OCI-LY7 (cell line): ENCODE measurements around the gene CACNA1D. TPM values are rescaled to one million over a fixed set of nuclear protein-coding genes. Genes with fewer than 3 reads are reported as not detected.

ENCODE experiments used
- BruUV-seq: library from RNA; stranded (reverse); fragments of 400-500 nt; replicated peaks from 2 replicates; lab custom pipeline; 2021; lab: Mats Ljungman, UMichigan
- CTCF ChIA-PET: fragments of 300-600 bp; sonication (Branson Sonifier 250); formaldehyde crosslinking; loops from one replicate; lab custom pipeline; 2022; ENCODE audit warnings: antibody characterized with exemption; ENCODE audit not compliant: unreplicated experiment; lab: Charles Lee
- POLR2A ChIA-PET: fragments of 300-600 bp; sonication (Branson Sonifier 250); formaldehyde crosslinking; loops from one replicate; lab custom pipeline; 2022; ENCODE audit warnings: antibody characterized with exemption; lab: Charles Lee
- DNase-seq: peaks from one replicate; pipeline ENCODE4 v3.0.0-alpha.2; 2015; ENCODE audit warnings: low spot score
- H2AFZ ChIP-seq: fragments of 200-600 bp; sonication (generic), shearing (Covaris generic); 2 replicates; pipeline ENCODE4 v1.6.1; 2014; ENCODE audit warnings: mild to moderate bottlenecking, antibody characterized with exemption, low read length, moderate library complexity
- H3K27ac ChIP-seq: fragments of 200-600 bp; sonication (generic); 2 replicates; pipeline ENCODE4 v1.5.1; 2014; ENCODE audit warnings: mixed run types, low read depth, mild to moderate bottlenecking, moderate library complexity, low read length, inconsistent platforms; ENCODE audit not compliant: poor library complexity, severe bottlenecking
- H3K36me3 ChIP-seq: fragments of 200-600 bp; sonication (generic); 2 replicates; pipeline ENCODE4 v1.6.1; 2014; ENCODE audit warnings: mild to moderate bottlenecking, antibody characterized with exemption, low read length, moderate library complexity, mixed read lengths; ENCODE audit not compliant: insufficient read depth
- H3K4me1 ChIP-seq: fragments of 200-600 bp; sonication (generic); 2 replicates; pipeline ENCODE4 v1.5.1; 2014; ENCODE audit warnings: mild to moderate bottlenecking, low read length; ENCODE audit not compliant: insufficient read depth, poor library complexity, severe bottlenecking
- H3K4me2 ChIP-seq: fragments of 200-600 bp; sonication (generic); 2 replicates; pipeline ENCODE4 v1.6.1; 2014; ENCODE audit warnings: mild to moderate bottlenecking, low read length
- H3K4me3 ChIP-seq: fragments of 200-600 bp; sonication (generic); 2 replicates; pipeline ENCODE4 v1.5.1; 2014; ENCODE audit warnings: mild to moderate bottlenecking, low read depth, low read length; ENCODE audit not compliant: poor library complexity, severe bottlenecking
- H3K79me2 ChIP-seq: fragments of 200-600 bp; sonication (generic); 2 replicates; pipeline ENCODE4 v1.6.1; 2016; ENCODE audit warnings: low read depth, mild to moderate bottlenecking, low read length, moderate library complexity, mixed read lengths; ENCODE audit not compliant: insufficient read depth
- H3K9me2 ChIP-seq: fragments of 200-600 bp; sonication (generic); 2 replicates; pipeline ENCODE4 v1.6.1; 2016; ENCODE audit warnings: mild to moderate bottlenecking, low read length, mixed read lengths; ENCODE audit not compliant: insufficient read depth
- H3K9me3 ChIP-seq: fragments of 200-600 bp; sonication (generic); 2 replicates; pipeline ENCODE4 v1.6.1; 2014; ENCODE audit warnings: mild to moderate bottlenecking, mixed run types, low read length, mixed read lengths
- H4K20me1 ChIP-seq: fragments of 200-600 bp; sonication (generic); 2 replicates; pipeline ENCODE4 v1.6.1; 2014; ENCODE audit warnings: mild to moderate bottlenecking, antibody characterized with exemption, low read length, moderate library complexity, mixed read lengths; ENCODE audit not compliant: insufficient read depth
- EZH2phosphoT487 ChIP-seq: fragments of 200-600 bp; sonication (generic); IDR thresholded peaks from 2 replicates; pipeline ENCODE4 v1.6.1; 2018; ENCODE audit warnings: low read depth, borderline replicate concordance, mild to moderate bottlenecking, mixed run types, antibody characterized with exemption, low read length, moderate library complexity, mixed read lengths
- intact Hi-C: fragments of 100-400 bp; cut with micrococcal nuclease; formaldehyde crosslinking; loops from one replicate; pipeline ENCODE4 v1.10.0; 2022; ENCODE audit not compliant: unreplicated experiment
- total RNA-seq, 2 experiments: library from RNA; depleted of rRNA in 1 of 2; stranded (reverse); fragments of >200 nt in 1 of 2; shearing (Covaris generic) in 1 of 2; gene quantifications; 2 replicates each; pipeline ENCODE4 v1.2.3, GENCODE V29; 2014 to 2022
- TF ChIP-seq, protein P1 (sequence below): fragments of 200-600 bp; sonication (generic); conservative IDR thresholded peaks from 2 replicates; pipeline ENCODE4 v1.5.1; 2014; ENCODE audit warnings: mild to moderate bottlenecking, antibody characterized with exemption, low read length, moderate library complexity, mixed read lengths

The CACNA1D gene
- total RNA-seq, 2 experiments from 2014 or later = 0.42 TPM; not detected in 1

- no TSS peak for BruUV-seq
- Histone ChIP-seq H4K20me1 (no peaks in the 10 kb centered on the region), H3K4me1 (no peaks in the 10 kb centered on the region), H3K4me2 (no peak overlapping the region), H3K4me3 (no peak overlapping the region), H3K27ac (no peak overlapping the region), H2AFZ (no peak overlapping the region), H3K79me2 (no peaks in the 10 kb centered on the region), H3K9me2 (no peaks in the 10 kb centered on the region), H3K9me3 (no peaks in the 10 kb centered on the region), H3K36me3 (no peaks in the 10 kb centered on the region)
- POLR2A ChIA-PET = no interaction called here
- CTCF ChIA-PET = no interaction called here
- intact Hi-C loops = no loop called here
- no peak for DNase-seq
- no peak for TF ChIP-seq EZH2phosphoT487
- TF ChIP-seq, protein P1, sequence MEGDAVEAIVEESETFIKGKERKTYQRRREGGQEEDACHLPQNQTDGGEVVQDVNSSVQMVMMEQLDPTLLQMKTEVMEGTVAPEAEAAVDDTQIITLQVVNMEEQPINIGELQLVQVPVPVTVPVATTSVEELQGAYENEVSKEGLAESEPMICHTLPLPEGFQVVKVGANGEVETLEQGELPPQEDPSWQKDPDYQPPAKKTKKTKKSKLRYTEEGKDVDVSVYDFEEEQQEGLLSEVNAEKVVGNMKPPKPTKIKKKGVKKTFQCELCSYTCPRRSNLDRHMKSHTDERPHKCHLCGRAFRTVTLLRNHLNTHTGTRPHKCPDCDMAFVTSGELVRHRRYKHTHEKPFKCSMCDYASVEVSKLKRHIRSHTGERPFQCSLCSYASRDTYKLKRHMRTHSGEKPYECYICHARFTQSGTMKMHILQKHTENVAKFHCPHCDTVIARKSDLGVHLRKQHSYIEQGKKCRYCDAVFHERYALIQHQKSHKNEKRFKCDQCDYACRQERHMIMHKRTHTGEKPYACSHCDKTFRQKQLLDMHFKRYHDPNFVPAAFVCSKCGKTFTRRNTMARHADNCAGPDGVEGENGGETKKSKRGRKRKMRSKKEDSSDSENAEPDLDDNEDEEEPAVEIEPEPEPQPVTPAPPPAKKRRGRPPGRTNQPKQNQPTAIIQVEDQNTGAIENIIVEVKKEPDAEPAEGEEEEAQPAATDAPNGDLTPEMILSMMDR = no peak
These were observed 58.3 kb downstream of the CACNA1D start for GRCh38 chr3:53552730-53553129.

DNA sequence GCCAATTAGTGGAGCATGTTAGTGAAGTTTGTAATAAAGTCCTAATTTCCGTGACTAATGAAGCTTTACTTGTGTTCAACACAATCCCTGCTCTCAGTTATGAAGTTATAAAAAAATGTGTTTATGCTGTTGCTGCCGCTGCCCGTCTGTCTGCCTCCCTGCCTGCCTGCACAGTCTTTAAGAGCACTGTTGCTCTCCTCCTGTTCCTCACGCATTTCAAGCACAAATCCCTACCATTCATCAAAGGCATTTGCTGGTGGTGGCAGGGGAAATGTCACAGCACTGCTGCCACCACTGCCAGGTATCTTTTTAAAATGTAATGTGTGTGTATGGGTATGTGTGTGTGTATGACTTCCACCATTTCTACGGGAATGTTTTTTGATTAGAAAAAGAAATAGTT is 58.8 kb downstream of the CACNA1D start:
- H3K4me2 ChIP-seq = no peak overlapping the region
- H4K20me1 ChIP-seq = no peaks in the 10 kb centered on the region
- H3K27ac ChIP-seq = no peak overlapping the region
- no peaks in the 10 kb centered on the region for H3K9me3 ChIP-seq
- no TSS peak for BruUV-seq
- H2AFZ ChIP-seq = no peak overlapping the region
- no peaks in the 10 kb centered on the region for H3K9me2 ChIP-seq
- no peak overlapping the region for H3K4me3 ChIP-seq
- ChIA-PET CTCF (no interaction called here), POLR2A (no interaction called here)
- intact Hi-C loops = no loop called here
- no peak for DNase-seq
- TF ChIP-seq, protein P1 = no peak
- TF ChIP-seq EZH2phosphoT487 = no peak
- H3K4me1 ChIP-seq = no peaks in the 10 kb centered on the region
- H3K79me2 ChIP-seq = no peaks in the 10 kb centered on the region
- H3K36me3 ChIP-seq = no peaks in the 10 kb centered on the region

DNA sequence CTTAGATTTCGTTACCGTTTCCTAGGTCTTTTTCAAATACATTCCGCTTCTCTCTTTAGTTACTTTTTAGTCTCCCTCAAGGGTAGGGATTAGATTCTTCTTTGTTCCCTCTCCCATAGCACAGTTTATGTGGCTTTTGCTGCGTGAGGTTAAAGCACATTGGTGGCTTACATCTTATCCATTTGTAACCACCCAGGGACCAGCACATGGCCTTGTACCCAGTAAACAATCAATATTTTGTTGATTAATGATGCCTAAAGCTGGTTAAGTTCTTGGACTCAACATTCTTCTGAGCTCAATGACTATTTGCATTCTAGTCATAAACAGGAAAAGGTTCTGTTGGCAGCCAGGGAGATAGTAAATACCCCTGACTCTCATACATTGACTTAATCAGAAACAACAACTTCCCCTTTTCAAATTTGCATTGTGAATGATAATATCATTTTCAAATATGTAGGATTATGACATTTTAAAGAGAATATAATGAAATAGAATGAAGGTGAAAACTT is 60.2 kb downstream of the CACNA1D start:
- no peak overlapping the region for H2AFZ ChIP-seq
- intact Hi-C loops = no loop called here
- CTCF ChIA-PET = no interaction called here

More for the DNA sequence above, 60.2 kb downstream of the CACNA1D start:
- H4K20me1 ChIP-seq = no peaks in the 10 kb centered on the region
- H3K9me2 ChIP-seq = no peaks in the 10 kb centered on the region
- DNase-seq = no peak
- H3K79me2 ChIP-seq = no peaks in the 10 kb centered on the region
- no peak overlapping the region for H3K4me3 ChIP-seq
- POLR2A ChIA-PET = no interaction called here
- BruUV-seq = no TSS peak
- H3K36me3 ChIP-seq = no peaks in the 10 kb centered on the region
- H3K9me3 ChIP-seq = no peaks in the 10 kb centered on the region
- no peak overlapping the region for H3K4me2 ChIP-seq
- TF ChIP-seq EZH2phosphoT487 = no peak
- TF ChIP-seq, protein P1 = no peak
- H3K4me1 ChIP-seq = no peaks in the 10 kb centered on the region
- H3K27ac ChIP-seq = no peak overlapping the region
